Measurements from ENCODE around the gene PRKCB. TPM values are rescaled to one million over a fixed set of nuclear protein-coding genes. Genes with fewer than 3 reads are reported as not detected.
A peak's percentile ranks its signal among the peaks of the same experiment; 100 is the strongest.

Gene PRKCB
- total RNA-seq, 2 experiments from 2014 or later: 21.0 to 51.6 TPM

DNA sequence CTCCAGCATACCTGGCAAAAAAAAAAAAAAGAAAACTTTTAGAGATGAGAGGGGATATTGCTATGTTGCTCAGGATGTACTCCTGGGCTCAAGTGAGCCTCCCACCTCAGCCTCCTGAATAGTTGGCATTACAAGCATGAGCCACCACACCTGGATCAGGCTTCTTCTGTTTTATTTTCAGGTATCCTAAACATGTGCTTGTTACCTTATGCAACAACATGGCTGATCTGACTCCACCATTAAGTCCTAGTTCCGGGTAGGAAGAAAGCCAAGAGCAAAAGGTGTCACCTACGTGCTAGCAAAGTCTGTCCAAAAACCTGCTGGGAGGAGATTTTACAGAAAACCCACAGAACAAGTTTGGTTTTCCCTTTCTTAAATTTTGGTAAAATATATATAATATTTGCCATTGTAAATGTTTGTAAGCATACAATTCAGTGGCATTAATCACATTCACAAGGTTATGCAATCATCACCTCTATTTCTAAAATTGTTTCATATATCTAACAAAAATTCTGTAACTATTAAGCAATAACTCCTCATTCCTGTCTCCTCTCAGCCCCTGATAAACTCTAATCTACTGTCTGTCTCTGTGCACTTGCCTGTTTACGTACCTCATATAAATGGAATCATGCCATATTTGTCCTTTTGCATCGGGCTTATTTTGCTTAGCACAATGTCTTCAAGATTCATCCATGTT, 411.3 kb downstream of the PRKCB start:
- no peaks in the 10 kb centered on the region for H3K9me2 ChIP-seq (ENCODE audit: insufficient read depth, low read length)
- H3K36me3 ChIP-seq (ENCODE audit: insufficient read depth, low read length): no peaks in the 10 kb centered on the region
- TF ChIP-seq EZH2phosphoT487 (IDR thresholded peaks at IDR 0.05; ENCODE audit: borderline replicate concordance, low read depth, low read length) (no peak), CTCF (conservative IDR thresholded peaks at IDR 0.05; ENCODE audit: low read length) (no peak)
- no peak overlapping the region for H3K4me2 ChIP-seq (ENCODE audit: low read length)
- H3K27ac ChIP-seq (ENCODE audit: low read depth, low read length, poor library complexity, severe bottlenecking): no peak overlapping the region
- H3K9me3 ChIP-seq (ENCODE audit: low read length): no peaks in the 10 kb centered on the region; the same call in 1 of the 2 replicates
- no TSS peak for BruUV-seq (replicated peaks)
- CTCF ChIA-PET (ENCODE audit: unreplicated experiment): no interaction called here
- no peak overlapping the region for H2AFZ ChIP-seq (ENCODE audit: low read length)
- intact Hi-C loops (cut with micrococcal nuclease; ENCODE audit: unreplicated experiment): no loop called here
- H3K4me1 ChIP-seq (ENCODE audit: insufficient read depth, low read length, poor library complexity, severe bottlenecking): peaks cover 26% of the 10 kb centered on the region
- no peak overlapping the region for H3K4me3 ChIP-seq (ENCODE audit: low read depth, low read length, poor library complexity, severe bottlenecking)
- no peaks in the 10 kb centered on the region for H4K20me1 ChIP-seq (ENCODE audit: insufficient read depth, low read length)
- no peaks in the 10 kb centered on the region for H3K79me2 ChIP-seq (ENCODE audit: insufficient read depth, low read depth, low read length)
- no peak for DNase-seq (ENCODE audit: low spot score)
- POLR2A ChIA-PET: no interaction called here

GRCh38 chr16:24253192-24253591, 417.4 kb downstream of the PRKCB start:
- POLR2A ChIA-PET: interaction anchor here (0.6 to 1.7 kb wide), 2 partner anchors 182 to 198 kb away, joined by 4 read pairs; no protein-coding TSS in a partner anchor
- intact Hi-C loops (cut with micrococcal nuclease; ENCODE audit: unreplicated experiment): loop anchor here (1.0 to 10.0 kb wide), 4 partner anchors 182 to 451 kb away; no protein-coding TSS in a partner anchor
- TF ChIP-seq EZH2phosphoT487 (IDR thresholded peaks at IDR 0.05; ENCODE audit: borderline replicate concordance, low read depth, low read length) (no peak), CTCF (conservative IDR thresholded peaks at IDR 0.05; ENCODE audit: low read length) (peak; percentile 86)
- CTCF ChIA-PET (ENCODE audit: unreplicated experiment): interaction anchor here (1.0 to 2.6 kb wide), 4 partner anchors 182 to 252 kb away, joined by 3 to 25 read pairs (median 4); no protein-coding TSS in a partner anchor
- Histone ChIP-seq H4K20me1 (ENCODE audit: insufficient read depth, low read length) (no peaks in the 10 kb centered on the region), H3K27ac (ENCODE audit: low read depth, low read length, poor library complexity, severe bottlenecking) (no peak overlapping the region), H3K4me1 (ENCODE audit: insufficient read depth, low read length, poor library complexity, severe bottlenecking) (peaks cover 35% of the 10 kb centered on the region), H3K4me2 (ENCODE audit: low read length) (no peak overlapping the region), H3K9me2 (ENCODE audit: insufficient read depth, low read length) (no peaks in the 10 kb centered on the region), H2AFZ (ENCODE audit: low read length) (no peak overlapping the region), H3K36me3 (ENCODE audit: insufficient read depth, low read length) (no peaks in the 10 kb centered on the region), H3K79me2 (ENCODE audit: insufficient read depth, low read depth, low read length) (no peaks in the 10 kb centered on the region), H3K9me3 (ENCODE audit: low read length) (no peaks in the 10 kb centered on the region), H3K4me3 (ENCODE audit: low read depth, low read length, poor library complexity, severe bottlenecking) (no peak overlapping the region)
- DNase-seq (ENCODE audit: low spot score): peak; percentile 78
- BruUV-seq (replicated peaks): no TSS peak

Data from OCI-LY7 (cell line).